OCI-LY1 (cell line): ENCODE data around the gene ING3.

Experiments used
- EZH2 ChIP-seq: fragments of 200-600 bp; sonication (generic), shearing (Covaris generic); IDR thresholded peaks from 2 replicates; pipeline ENCODE4 v1.8.0; 2017; ENCODE audit warnings: borderline replicate concordance, mixed run types, mild to moderate bottlenecking, antibody characterized with exemption, low read length, moderate library complexity, mixed read lengths
- TF ChIP-seq, protein P1 (sequence below): fragments of 200-600 bp; sonication (generic), shearing (Covaris generic); IDR thresholded peaks from 2 replicates; pipeline ENCODE4 v1.5.1; 2017; ENCODE audit warnings: mild to moderate bottlenecking, antibody characterized with exemption, low read length, moderate library complexity, mixed read lengths

DNA sequence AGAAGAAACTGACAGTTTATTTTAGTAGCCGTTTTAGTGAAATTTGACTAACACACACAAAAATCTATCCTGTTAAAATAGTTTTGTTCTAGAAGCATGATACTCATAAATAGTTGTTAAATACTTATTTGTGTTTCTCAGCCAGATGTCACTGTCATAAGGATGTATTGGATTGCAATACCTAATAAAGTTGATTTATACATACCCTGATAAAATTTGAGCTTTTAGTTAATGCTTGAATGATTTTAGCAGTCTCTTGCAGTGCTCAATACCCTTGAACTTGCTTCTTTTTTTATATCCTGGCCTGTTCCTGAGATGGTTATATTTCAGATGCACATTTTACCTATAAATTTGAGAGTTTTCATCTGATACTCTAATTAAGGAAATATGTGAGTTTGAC lies 10.1 kb downstream of the ING3 start:
- no peak for TF ChIP-seq EZH2
- TF ChIP-seq, protein P1, sequence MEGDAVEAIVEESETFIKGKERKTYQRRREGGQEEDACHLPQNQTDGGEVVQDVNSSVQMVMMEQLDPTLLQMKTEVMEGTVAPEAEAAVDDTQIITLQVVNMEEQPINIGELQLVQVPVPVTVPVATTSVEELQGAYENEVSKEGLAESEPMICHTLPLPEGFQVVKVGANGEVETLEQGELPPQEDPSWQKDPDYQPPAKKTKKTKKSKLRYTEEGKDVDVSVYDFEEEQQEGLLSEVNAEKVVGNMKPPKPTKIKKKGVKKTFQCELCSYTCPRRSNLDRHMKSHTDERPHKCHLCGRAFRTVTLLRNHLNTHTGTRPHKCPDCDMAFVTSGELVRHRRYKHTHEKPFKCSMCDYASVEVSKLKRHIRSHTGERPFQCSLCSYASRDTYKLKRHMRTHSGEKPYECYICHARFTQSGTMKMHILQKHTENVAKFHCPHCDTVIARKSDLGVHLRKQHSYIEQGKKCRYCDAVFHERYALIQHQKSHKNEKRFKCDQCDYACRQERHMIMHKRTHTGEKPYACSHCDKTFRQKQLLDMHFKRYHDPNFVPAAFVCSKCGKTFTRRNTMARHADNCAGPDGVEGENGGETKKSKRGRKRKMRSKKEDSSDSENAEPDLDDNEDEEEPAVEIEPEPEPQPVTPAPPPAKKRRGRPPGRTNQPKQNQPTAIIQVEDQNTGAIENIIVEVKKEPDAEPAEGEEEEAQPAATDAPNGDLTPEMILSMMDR = no peak
